Tongue (tissue), 2 donors: Measurements from ENCODE around the gene HSPA12A. TPM values are rescaled to one million over a fixed set of nuclear protein-coding genes. Genes with fewer than 3 reads are reported as not detected.

ENCODE experiments used
- DNase-seq: peaks from one replicate; pipeline ENCODE4 v3.0.0-alpha.2; 2015
- total RNA-seq: library from RNA; depleted of rRNA; stranded (reverse); fragments of >200 nt; gene quantifications from one replicate; pipeline ENCODE4 v1.2.3, GENCODE V29; 2014

HSPA12A gene
- total RNA-seq, 1 donor from 2014 or later = 9.3 TPM

DNA sequence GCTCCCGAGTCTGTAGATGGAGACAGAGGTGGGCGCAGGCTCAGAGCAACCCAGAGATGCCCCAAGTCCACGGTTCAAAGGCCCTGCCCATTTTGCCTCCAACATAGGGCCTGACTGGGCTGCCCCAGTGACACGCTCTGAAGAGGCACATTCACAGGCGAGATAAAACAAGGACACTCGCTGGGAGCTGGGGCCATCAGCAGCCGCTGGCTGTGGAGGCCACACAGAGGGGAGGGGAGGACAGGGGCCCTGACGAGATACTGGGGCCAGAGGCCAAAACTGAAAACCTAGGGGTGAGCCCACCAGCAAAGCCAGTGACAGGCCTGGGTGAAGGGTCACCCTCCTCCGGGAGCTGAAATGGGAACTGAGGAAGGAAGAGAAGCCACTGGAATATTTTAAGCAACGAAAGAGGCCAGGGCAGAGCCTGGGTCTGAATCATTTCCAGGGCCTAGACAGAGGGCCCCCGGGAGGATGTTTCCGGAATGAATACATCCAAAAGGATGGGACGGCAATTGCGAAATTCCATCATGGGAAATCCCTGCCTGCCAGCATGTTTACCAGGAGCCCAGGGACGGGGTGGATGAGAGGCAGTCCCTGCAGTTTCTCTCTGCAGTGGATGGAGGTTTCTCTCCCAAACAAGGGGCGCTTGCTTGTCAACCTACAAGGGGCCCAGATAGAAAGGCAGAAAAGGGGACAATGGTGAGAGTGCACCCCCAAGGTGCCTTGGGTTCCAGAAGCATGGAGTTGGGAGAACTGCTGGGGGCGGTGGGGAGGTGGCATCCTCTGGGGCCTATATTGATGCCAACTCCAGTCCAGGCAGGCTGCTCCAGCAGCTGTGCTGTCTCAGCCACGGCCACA, 29.0 kb upstream of the HSPA12A start:
- no peak for DNase-seq

DNA sequence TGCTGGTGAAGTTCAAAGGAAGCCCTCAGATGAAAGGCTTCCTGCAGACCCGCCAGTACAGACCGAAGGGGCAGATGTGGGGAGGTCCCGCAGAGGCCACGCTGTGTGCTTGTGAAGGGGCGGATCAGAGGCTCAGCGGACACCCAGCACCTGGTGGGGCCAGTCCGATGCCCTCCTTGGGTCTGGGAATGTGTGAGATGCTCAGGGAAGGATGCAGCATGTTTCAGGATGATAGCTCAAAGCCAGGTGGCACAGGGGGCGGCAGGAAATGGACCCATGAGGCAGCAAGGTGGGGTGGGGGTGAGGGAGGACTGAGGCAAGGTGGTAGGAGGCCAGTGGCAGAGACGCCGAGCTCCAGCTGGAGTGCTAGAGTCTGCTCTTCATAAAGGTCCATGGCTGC, 27.9 kb upstream of the HSPA12A start:
- DNase-seq = no peak

DNA sequence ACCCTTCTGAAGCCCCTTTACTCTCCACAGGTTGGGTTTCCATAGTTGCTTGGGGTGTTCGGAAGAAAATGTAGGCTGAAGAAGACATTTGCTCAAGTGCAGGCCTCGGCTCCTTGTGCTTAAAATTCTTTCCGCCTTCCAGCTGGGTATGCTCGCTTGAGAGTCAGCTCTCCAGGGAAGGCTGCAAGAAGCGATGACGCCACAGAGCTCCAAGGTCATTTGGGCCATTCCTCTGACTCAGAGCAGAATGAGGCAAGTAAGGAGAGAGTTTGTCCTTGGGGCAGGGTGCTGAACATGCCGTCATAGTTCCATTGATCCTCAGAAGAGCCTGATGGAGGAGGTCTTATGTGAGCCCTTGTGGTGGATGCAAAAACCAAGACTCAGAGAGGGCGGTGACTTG, 27.4 kb upstream of the HSPA12A start:
- DNase-seq = no peak

DNA sequence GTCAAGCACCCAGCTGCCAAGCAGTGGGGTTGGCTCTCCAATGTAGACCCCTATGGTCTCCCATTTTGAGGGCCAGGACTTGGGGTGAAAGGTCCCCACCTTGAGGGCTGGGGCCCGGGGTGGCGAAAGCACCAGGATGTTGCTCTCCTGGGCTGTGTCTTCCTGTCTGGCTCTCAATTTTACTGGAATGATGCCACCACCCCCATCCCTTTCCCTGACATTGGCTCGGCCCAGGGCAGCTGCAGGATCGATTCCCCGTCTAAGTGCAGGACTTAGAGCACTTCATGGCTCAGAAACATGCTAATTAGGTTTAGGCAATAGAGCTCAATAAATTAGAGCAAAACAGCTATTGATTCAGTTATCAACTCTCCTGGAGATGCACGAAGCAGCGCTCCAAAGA, 27.0 kb upstream of the HSPA12A start:
- no peak for DNase-seq

DNA sequence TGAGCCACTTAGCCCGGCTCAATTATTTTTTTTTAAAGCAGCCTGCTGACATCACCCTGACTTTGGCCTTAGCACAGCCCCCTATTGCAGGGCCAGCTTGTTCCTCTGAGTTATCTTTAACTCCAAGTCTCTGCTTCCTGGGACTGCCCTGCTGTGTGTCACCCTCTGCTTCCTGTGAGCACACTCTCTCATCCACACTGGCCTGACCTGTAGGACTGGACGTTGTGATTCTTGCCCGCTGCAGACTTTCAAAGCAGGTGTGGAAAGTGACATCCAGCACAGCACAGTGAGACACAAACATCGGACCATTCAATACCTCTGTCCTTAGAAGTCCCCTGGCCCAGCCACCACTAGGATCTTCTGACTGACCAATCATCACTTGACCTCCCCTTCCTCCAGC, 26.4 kb upstream of the HSPA12A start:
- no peak for DNase-seq

DNA sequence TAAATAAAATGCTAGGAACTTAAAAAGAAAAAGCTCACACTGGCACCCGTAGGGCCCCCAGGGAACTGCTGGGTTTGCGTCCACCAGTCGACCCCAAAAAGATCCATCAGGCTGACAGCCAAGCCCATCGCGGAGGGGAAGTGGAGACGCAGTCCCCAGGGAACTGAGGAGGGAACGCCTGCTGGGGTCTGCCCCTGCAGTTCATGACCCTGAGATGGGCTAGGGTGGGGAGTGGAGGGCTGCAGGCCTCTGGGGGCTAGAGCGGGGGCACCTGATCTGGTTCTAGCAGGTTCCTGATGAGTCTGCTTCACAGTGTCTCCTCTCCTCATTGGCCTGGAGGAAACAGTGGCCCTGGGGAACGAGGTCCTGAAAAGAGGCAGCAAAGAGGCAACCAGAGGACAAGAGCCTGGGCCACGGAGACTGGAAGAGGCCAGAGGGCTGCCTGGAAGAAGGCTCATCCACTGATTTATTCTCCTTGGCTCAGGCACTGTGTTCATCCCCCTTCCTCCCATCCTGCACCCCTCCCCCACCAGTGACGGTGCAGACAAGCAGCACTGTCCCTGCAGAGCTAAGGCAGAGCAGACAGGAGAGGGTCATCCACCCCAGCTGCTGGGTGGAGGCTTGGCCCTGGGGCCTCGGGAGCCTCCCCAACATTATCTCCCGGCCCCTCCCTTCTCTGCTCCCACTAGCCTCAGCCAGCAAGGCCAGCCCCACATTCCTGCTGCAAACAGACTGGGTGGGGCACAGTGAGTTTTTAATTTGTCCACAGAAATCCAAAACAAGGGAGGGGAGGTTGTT, 24.7 kb upstream of the HSPA12A start:
- DNase-seq = peak; percentile 24

DNA sequence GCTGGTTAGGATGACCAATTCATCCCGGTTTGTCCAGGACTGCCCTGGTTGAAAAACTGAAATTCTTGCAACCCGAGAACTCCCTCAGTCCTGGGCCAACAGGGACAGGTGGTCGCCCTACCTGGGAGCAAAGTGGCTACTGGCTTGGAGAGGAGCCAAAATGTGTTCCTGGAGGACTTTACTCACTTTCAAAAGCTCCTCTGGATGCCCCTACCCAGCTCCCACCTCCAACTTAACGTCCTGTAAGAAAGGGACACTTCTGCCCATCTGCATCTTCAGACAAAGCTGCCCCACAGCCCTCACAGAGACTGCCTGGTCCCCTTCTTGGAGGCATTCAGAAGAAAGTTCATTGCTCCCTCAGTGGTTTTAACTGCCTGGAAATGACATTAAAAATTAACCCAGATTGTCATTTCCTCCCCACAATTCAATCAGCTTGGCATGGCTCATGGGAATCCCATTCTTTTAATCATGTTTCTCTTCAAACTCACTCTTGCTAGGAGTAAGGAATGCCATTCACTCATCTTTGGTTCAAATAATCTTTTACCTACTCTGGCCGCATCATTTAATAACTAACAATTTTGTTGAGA, 24.0 kb upstream of the HSPA12A start:
- DNase-seq = no peak

DNA sequence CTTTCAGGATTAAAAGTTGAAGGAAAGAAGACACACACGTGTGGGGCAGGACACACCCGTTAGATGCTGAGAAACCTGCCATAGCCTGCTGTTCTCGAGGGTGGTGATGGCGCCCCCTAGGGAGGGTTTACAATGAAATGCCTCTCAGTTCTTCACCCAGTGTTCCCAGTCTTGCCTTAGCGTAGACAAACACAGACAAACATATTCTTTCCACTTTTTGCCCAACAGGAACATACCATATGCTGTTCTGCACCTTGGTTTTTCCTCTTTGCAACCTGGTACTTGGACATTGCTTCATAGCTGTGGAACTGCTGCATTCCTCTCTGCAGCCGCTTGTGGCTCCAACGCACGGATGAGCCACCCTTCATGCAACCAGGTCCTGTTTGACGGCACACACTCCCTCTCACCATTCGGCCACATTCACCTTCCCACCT, 23.3 kb upstream of the HSPA12A start:
- DNase-seq = no peak

DNA sequence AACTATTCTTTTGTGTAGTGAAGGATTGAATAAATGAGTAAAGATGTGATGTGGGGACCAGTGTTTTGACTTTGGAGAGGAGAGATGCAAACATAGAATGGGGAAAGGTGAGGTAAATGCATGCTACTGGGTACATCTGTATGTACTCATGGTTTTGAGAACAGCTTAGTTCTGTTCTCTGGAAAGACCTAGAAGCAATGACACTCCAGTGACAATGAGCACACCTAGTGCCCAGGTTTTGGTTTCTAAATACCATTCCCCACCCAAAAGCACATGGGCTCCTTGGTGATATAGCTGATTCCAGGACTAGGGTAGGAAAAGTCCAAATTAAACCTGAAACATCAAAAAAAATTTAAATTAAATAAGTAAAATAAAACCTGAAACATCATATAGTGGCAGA, 22.6 kb upstream of the HSPA12A start:
- DNase-seq = no peak

DNA sequence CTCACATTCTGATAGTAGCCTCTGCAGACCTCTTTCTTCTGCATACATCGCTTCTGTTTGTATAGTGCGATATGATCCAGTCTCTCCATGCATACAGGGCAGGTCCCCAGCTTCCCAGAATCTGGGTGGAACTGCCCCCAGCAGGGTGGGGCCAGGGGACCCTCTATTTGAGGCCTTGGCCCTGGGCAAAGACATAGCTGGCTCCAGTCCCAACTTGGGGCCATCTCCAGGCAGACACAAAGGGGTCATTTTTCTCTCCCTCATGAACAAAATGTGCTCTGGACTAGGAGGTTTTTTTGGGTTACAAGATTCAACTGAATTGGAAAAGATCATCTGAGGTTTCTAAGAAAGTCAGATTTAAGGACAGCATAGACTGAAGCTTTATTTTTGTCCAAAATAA, 21.1 kb upstream of the HSPA12A start:
- peak; percentile 37 for DNase-seq

DNA sequence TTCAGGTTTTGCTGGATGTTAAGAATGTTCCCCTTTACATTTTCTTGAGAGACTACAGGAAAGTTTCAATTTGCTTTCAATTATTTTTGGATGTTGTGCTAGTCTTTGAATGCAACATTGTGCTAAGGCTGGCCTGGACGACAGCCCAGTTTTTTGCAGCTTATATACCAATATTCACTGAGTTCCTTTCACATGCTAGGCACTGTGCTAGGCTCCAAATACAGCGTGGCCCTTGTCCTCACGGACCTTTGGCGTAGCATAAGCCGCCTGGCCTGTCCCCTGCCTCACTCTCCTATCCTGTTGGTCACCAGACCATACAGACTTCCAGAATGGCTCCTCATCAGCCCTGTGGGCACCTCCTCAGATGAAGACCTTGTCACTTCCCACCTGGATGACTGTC, 19.5 kb upstream of the HSPA12A start:
- no peak for DNase-seq

DNA sequence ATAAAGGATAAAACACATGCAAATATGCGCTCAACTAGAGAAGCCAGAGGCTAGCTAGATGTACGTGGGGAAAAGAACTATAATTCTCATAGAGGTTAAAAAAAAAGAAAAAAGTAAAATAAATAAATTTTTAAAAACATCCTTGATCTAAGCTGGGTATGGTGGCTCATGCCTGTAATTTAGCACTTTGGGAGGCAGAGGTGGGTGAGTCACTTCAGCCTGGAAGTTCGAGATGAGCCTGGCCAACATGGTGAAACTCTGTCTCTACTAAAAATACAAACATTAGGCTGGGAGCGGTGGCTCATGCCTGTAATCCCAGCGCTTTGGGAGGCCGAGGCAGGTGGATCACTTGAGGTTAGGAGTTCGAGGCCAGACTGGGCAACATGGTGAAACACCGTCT, 18.6 kb upstream of the HSPA12A start:
- no peak for DNase-seq

DNA sequence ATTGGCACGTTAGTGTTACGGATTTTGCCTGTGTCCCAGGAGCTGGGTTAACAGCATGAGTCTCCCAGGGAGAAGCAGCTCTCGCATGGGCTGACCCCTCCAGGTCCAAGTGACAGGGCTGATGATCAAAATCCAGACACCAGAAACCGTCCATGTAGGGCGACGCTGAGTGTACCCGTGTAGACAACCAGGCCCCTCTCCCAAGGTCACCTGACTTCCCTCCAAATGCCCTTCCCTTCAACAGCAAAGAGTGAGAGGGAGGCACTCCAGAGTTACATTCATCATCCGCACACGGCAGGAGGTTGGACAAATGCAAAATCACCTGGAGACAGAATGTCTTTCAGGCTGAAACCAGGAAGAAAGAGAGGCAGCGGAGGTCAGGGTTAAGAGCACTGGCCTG, 14.9 kb upstream of the HSPA12A start:
- DNase-seq = no peak

DNA sequence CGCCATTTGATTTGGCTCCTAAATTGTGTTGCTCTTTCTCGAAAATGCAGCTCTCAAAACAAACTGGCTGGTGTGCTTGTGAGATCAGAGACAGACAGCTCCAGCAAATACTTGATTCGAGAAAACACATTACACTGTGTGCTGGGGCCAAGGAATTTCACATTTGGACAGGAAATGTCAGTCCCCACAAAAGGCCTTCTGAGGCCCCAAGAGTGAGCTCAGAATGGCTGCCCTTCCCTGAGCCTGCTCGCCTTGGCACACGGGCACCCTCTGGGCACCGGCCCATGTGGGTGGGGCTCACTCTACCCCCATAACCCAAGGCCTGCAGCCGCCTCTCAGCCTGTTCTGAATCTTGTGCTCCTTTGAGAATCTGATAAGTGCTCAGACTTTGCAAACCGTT, 13.9 kb upstream of the HSPA12A start:
- DNase-seq = peak; percentile 58

DNA sequence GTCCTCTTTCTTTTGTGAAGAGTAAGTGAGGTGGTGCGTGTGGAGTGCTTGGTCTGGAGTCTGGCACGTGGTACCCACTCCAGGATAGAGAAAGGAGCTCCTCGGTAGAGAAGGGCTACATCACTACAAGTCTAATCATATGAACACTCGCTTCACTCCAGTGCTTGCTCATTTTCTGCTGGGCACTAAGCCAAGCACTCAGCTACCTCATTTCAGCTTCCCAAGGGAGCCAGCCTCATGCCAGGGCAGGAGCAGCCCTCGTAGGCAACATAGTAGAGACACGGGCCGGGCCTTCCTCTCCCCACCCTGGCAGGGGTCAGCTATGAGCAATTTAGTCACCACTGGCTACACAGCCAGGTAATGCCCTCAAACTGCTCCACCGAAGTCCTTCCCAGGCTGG, 11.4 kb upstream of the HSPA12A start:
- DNase-seq = no peak

DNA sequence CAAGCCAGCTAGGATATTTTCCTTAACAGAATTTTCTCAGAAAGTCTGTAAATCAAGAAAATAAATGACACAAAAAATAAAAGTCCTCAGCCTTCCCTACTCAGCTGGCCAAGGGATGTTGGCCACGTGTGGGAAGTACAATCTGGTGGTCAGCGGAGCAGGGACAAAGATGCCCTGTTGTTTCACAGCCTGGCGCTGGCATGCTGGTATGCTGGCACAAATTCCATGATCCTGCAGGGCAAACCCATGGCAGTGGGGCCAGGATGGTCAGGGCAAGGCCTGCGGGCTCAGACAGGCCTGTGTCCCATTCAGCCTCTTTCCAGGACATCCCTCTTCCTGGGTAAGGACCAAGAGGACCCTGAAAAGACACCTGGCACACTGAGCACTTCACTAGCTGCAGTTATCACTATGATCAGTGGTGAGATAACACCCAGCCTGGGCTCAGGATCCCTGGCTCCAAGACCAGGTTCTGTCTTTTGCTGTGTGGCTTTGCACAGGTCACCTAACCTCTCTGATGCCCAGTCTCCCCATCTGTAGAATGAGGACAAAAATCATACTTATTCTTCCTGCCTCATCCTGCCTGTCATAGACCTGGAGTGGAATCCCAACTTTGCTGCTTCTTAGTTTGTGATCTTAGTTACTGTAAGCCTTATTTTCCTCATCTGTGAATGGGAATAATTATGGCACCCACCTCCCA, 10.8 kb upstream of the HSPA12A start:
- DNase-seq = no peak

DNA sequence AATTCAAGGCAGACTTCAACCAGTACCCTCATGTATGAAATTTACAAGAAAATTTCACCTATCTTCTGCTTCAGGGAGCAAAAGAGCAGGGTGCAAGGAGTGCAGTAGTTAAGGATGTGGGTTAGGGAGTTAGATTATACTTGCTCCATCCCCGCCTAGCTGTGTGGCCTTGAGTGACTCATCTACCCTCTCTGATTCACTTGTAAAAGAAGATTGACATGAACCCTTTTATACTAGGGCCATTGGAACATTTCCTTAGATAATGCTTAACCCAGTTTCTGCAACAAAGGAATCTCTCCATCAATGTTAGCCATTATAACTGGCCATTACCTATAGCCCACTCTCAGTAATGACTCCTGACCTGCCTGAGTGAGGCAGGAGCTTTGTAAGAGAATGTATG, 10.2 kb upstream of the HSPA12A start:
- no peak for DNase-seq

DNA sequence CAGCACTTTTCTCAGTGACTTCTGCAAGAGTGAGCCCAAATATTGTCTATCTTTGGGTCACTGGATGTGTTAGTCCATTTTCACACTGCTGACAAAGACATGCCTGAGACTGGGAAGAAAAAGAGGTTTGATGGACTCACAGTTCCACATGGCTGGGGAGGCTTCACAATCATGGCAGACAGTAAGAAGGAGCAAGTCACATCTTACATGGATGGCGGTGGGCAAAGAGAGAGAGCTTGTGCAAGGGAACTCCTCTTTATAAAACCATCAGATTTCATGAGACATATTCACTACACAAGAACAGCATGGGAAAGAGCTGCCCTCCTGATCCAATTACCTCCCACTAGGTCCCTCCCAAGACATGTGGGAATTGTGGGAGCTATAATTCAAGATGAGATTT, 6.1 kb upstream of the HSPA12A start:
- no peak for DNase-seq

DNA sequence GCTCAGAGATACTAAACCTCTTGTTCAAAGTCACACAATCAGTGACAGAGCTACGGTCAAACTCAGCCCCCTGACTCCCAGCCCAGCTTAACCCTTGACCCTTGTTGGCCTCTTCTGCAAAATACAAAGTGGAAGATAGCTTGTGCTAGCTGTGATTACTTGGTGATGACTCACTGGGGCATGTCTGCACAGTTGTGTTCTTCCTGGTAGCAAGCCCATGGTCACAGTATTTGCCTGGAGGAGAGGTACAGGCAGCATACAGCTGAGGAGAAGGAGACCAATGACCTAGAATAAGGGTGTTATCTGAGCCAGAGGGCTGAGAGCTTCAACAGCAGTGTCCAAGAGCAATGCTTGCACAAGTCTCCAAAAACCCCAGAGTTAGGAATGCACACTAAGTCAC, 5.7 kb upstream of the HSPA12A start:
- DNase-seq = no peak

DNA sequence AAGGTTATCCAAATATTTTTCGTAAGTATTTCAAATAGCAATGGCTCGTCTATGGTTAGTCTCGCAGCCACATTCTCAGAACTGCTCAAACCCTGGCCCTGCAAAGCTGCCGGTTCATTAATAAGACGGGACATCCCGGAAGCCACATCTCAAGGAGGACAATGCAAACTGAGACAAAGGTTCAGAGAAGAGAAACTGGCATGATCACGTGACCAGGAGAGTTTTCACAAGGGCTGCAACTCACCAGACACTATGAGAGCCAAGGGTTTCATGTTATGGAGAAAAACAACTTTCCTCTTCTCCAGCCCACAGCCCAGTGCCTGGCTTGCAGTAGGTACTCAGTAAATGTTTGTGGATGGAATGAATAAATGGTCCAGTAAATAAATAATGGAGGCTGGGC, 5.0 kb upstream of the HSPA12A start:
- DNase-seq = no peak

DNA sequence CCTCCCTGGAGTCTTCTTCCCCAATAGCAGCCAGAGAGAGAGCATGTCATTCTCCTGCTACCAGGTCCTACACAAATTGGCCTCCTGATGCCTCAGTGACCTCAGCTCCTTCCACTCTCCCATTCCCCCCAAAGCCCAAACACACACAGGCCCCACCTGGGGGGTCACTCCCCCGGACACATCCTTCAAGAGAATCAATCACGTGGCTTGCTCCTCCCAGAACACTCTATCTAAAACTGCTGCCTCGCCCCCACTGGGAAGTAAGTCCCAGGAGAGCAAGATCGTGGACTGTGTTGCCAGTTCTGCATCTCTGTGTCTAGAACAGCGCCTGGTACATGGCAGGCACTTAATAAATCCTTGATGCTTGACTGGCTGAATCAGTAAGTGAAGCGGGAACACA, 2.5 kb upstream of the HSPA12A start:
- DNase-seq = no peak

DNA sequence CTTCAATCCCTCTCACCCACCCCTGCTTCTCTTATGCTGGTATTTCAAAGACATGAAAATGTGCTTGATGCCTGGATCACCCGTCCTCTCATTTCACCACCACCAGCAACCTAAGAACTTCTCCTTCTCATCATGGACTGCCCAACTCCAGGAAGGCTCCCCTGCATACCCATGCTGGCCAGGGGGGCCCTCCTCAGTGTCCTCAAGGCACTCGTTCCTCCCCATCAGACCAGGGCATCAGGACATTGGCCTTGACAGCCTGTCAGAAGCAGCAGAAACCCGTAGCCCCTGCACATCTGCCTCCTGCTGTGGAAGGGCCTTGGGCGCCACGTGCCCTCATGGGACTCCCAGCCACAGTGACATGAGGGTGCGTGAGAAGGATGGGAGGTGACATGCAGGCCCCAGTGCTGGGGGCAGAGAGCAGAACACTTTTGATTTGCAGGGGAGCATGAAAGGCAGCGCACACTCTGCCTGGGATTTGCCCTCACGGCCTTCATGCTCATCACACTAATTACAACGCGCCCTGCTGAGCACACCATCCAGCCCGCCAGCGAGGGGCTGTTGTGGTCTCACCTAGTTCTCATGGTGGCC, 1.9 kb upstream of the HSPA12A start:
- DNase-seq = no peak
